GM21447 (cell line): ENCODE data around the gene SV2C.

Experiments
- ATAC-seq: cut with Tn5 transposase; IDR thresholded peaks from one replicate; pipeline ENCODE4 v1.9.1; 2021; ENCODE audit not compliant: unreplicated experiment

SV2C gene

GRCh38 chr5:76163111-76163628 is 80.0 kb downstream of the SV2C start:
- ATAC-seq: no peak

GRCh38 chr5:76165029-76165428 is 81.8 kb downstream of the SV2C start:
- ATAC-seq: no peak

- no peak for ATAC-seq
These were observed 82.7 kb downstream of the SV2C start for GRCh38 chr5:76165711-76166374.

GRCh38 chr5:76166886-76167576 is 83.8 kb downstream of the SV2C start:
- no peak for ATAC-seq

GRCh38 chr5:76169146-76169905 is 86.1 kb downstream of the SV2C start:
- no peak for ATAC-seq

GRCh38 chr5:76174101-76174500 is 90.9 kb downstream of the SV2C start:
- no peak for ATAC-seq

GRCh38 chr5:76175051-76175666 is 92.0 kb downstream of the SV2C start:
- ATAC-seq: peak; percentile 40

GRCh38 chr5:76175821-76176403 is 92.7 kb downstream of the SV2C start:
- peak; percentile 72 for ATAC-seq

- no peak for ATAC-seq
These were observed 94.8 kb downstream of the SV2C start for GRCh38 chr5:76177978-76178377.

- ATAC-seq: no peak
These were observed 95.7 kb downstream of the SV2C start for GRCh38 chr5:76178913-76179312.

- ATAC-seq: peak; percentile 81
These were observed 97.9 kb downstream of the SV2C start for GRCh38 chr5:76180814-76181805.

- no peak for ATAC-seq
These were observed 104.2 kb downstream of the SV2C start for GRCh38 chr5:76187386-76187785.

- ATAC-seq: no peak
These were observed 107.2 kb downstream of the SV2C start for GRCh38 chr5:76190356-76190755.

GRCh38 chr5:76192837-76193236 is 109.7 kb downstream of the SV2C start:
- no peak for ATAC-seq

- no peak for ATAC-seq
These were observed 110.5 kb downstream of the SV2C start for GRCh38 chr5:76193635-76194034.

GRCh38 chr5:76194340-76194739 is 111.2 kb downstream of the SV2C start:
- ATAC-seq: no peak

GRCh38 chr5:76196457-76196856 is 113.3 kb downstream of the SV2C start:
- no peak for ATAC-seq

- no peak for ATAC-seq
These were observed 113.8 kb downstream of the SV2C start for GRCh38 chr5:76196886-76197489.

GRCh38 chr5:76197726-76198125 is 114.5 kb downstream of the SV2C start:
- no peak for ATAC-seq
